ENCODE measurements around the gene CDH5.

DNA sequence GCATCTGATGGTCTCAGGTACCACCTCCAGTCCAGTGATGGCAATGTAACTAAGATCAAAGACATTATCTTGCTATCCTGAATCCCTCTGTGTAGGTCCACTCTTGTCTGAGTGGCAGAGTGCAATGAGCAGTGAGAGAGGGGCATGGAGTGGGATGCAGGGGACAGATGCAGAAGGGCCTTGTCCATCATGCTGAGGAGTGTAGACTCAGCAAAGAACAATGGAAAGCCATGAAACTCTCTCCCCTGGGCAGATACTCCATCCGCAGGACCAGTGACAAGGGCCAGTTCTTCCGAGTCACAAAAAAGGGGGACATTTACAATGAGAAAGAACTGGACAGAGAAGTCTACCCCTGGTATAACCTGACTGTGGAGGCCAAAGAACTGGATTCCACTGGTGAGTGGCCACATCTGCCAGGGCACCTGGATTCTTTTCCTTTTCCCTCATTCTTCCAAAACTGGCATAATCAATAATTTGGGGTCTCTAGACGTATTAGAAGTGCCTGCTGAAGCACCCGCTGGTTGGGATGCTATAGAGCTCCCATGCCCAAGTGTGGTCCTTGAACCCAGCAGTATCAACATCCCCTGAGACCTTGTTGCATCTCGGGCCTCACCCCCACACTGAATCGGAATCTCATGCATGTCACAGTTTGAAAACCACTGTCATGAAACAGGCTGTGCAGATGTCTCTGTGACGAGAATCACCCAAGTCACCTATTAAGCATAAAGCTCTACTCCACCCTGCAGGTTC, 29.5 kb downstream of the CDH5 start:
- no peak for TF ChIP-seq POLR2A (IDR thresholded peaks at IDR 0.05)
- TF ChIP-seq, protein P1, sequence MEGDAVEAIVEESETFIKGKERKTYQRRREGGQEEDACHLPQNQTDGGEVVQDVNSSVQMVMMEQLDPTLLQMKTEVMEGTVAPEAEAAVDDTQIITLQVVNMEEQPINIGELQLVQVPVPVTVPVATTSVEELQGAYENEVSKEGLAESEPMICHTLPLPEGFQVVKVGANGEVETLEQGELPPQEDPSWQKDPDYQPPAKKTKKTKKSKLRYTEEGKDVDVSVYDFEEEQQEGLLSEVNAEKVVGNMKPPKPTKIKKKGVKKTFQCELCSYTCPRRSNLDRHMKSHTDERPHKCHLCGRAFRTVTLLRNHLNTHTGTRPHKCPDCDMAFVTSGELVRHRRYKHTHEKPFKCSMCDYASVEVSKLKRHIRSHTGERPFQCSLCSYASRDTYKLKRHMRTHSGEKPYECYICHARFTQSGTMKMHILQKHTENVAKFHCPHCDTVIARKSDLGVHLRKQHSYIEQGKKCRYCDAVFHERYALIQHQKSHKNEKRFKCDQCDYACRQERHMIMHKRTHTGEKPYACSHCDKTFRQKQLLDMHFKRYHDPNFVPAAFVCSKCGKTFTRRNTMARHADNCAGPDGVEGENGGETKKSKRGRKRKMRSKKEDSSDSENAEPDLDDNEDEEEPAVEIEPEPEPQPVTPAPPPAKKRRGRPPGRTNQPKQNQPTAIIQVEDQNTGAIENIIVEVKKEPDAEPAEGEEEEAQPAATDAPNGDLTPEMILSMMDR (IDR thresholded peaks at IDR 0.05), result no peak
